ENCODE results near the gene IFRD1. TPM values are rescaled to one million over a fixed set of nuclear protein-coding genes. Genes with fewer than 3 reads are reported as not detected.

IFRD1 gene
- total RNA-seq, 1 donor from 2014 or later = 72.8 TPM

- H3K27ac Mint-ChIP-seq = no peak overlapping the region
- peaks cover 2% of the 10 kb centered on the region for H3K9me3 Mint-ChIP-seq
- no peak for DNase-seq
- intact Hi-C loops (cut with micrococcal nuclease) = no loop called here
- peaks cover 20% of the 10 kb centered on the region for H3K4me1 Mint-ChIP-seq
- no peak overlapping the region for H3K4me3 Mint-ChIP-seq
- no peaks in the 10 kb centered on the region for H3K36me3 Mint-ChIP-seq (ENCODE audit: low read depth)
- H3K27me3 Mint-ChIP-seq = no peaks in the 10 kb centered on the region
Measured at GRCh38 chr7:112423987-112424386, 26.3 kb upstream of the IFRD1 start.

- intact Hi-C loops (cut with micrococcal nuclease) = no loop called here
- no peaks in the 10 kb centered on the region for H3K9me3 Mint-ChIP-seq
- no peaks in the 10 kb centered on the region for H3K36me3 Mint-ChIP-seq (ENCODE audit: low read depth)
- no peaks in the 10 kb centered on the region for H3K27me3 Mint-ChIP-seq
- no peak overlapping the region for H3K27ac Mint-ChIP-seq
- no peak overlapping the region for H3K4me3 Mint-ChIP-seq
- H3K4me1 Mint-ChIP-seq = peaks cover 7% of the 10 kb centered on the region
- DNase-seq = no peak
Measured at GRCh38 chr7:112427984-112428383, 22.3 kb upstream of the IFRD1 start.

GRCh38 chr7:112428715-112429114 is 21.5 kb upstream of the IFRD1 start:
- no peak for DNase-seq
- peaks cover under 1% of the 10 kb centered on the region for H3K4me1 Mint-ChIP-seq
- intact Hi-C loops (cut with micrococcal nuclease) = no loop called here
- no peaks in the 10 kb centered on the region for H3K9me3 Mint-ChIP-seq
- H3K27ac Mint-ChIP-seq = no peak overlapping the region
- no peaks in the 10 kb centered on the region for H3K36me3 Mint-ChIP-seq (ENCODE audit: low read depth)
- H3K27me3 Mint-ChIP-seq = no peaks in the 10 kb centered on the region
- no peak overlapping the region for H3K4me3 Mint-ChIP-seq

- Mint-ChIP-seq H3K27ac (no peak overlapping the region), H3K27me3 (peaks cover 5% of the 10 kb centered on the region), H3K36me3 (ENCODE audit: low read depth) (no peaks in the 10 kb centered on the region), H3K9me3 (no peaks in the 10 kb centered on the region), H3K4me3 (no peak overlapping the region), H3K4me1 (no peaks in the 10 kb centered on the region)
- DNase-seq = no peak
- intact Hi-C loops (cut with micrococcal nuclease) = no loop called here
Measured at GRCh38 chr7:112430649-112431048, 19.6 kb upstream of the IFRD1 start.

- intact Hi-C loops (cut with micrococcal nuclease) = no loop called here
Measured at GRCh38 chr7:112431803-112432202, 18.5 kb upstream of the IFRD1 start.

GRCh38 chr7:112433289-112433688 is 17.0 kb upstream of the IFRD1 start:
- no peak overlapping the region for H3K27ac Mint-ChIP-seq
- intact Hi-C loops (cut with micrococcal nuclease) = no loop called here

More at GRCh38 chr7:112431803-112432202, 18.5 kb upstream of the IFRD1 start:
- peaks cover 5% of the 10 kb centered on the region for H3K27me3 Mint-ChIP-seq
- H3K36me3 Mint-ChIP-seq (ENCODE audit: low read depth) = no peaks in the 10 kb centered on the region
- no peaks in the 10 kb centered on the region for H3K9me3 Mint-ChIP-seq
- no peak for DNase-seq
- no peak overlapping the region for H3K4me3 Mint-ChIP-seq
- no peak overlapping the region for H3K27ac Mint-ChIP-seq
- no peaks in the 10 kb centered on the region for H3K4me1 Mint-ChIP-seq

GRCh38 chr7:112437072-112437471 is 13.2 kb upstream of the IFRD1 start:
- Mint-ChIP-seq H3K36me3 (ENCODE audit: low read depth) (no peaks in the 10 kb centered on the region), H3K9me3 (no peaks in the 10 kb centered on the region)

More at GRCh38 chr7:112433289-112433688, 17.0 kb upstream of the IFRD1 start:
- Mint-ChIP-seq H3K36me3 (ENCODE audit: low read depth) (no peaks in the 10 kb centered on the region), H3K9me3 (no peaks in the 10 kb centered on the region), H3K4me3 (no peak overlapping the region), H3K27me3 (peaks cover 13% of the 10 kb centered on the region), H3K4me1 (no peaks in the 10 kb centered on the region)
- no peak for DNase-seq

GRCh38 chr7:112439476-112439875 is 10.8 kb upstream of the IFRD1 start:
- Mint-ChIP-seq H3K36me3 (ENCODE audit: low read depth) (no peaks in the 10 kb centered on the region), H3K27me3 (peaks cover 21% of the 10 kb centered on the region), H3K4me1 (peaks cover 4% of the 10 kb centered on the region), H3K27ac (no peak overlapping the region), H3K4me3 (no peak overlapping the region), H3K9me3 (no peaks in the 10 kb centered on the region)
- intact Hi-C loops (cut with micrococcal nuclease) = no loop called here
- no peak for DNase-seq

More at GRCh38 chr7:112437072-112437471, 13.2 kb upstream of the IFRD1 start:
- DNase-seq = no peak
- peaks cover 18% of the 10 kb centered on the region for H3K27me3 Mint-ChIP-seq
- intact Hi-C loops (cut with micrococcal nuclease) = no loop called here
- no peak overlapping the region for H3K4me3 Mint-ChIP-seq
- no peaks in the 10 kb centered on the region for H3K4me1 Mint-ChIP-seq
- H3K27ac Mint-ChIP-seq = no peak overlapping the region

GRCh38 chr7:112442210-112442609 is 8.1 kb upstream of the IFRD1 start:
- H3K27me3 Mint-ChIP-seq = peaks cover 17% of the 10 kb centered on the region
- DNase-seq = no peak
- intact Hi-C loops (cut with micrococcal nuclease) = no loop called here
- no peaks in the 10 kb centered on the region for H3K9me3 Mint-ChIP-seq
- H3K36me3 Mint-ChIP-seq (ENCODE audit: low read depth) = no peaks in the 10 kb centered on the region
- no peak overlapping the region for H3K4me3 Mint-ChIP-seq
- H3K4me1 Mint-ChIP-seq = peaks cover 11% of the 10 kb centered on the region
- H3K27ac Mint-ChIP-seq = no peak overlapping the region

GRCh38 chr7:112444505-112444904 is 5.8 kb upstream of the IFRD1 start:
- no peaks in the 10 kb centered on the region for H3K36me3 Mint-ChIP-seq (ENCODE audit: low read depth)

GRCh38 chr7:112446431-112446830 is 3.8 kb upstream of the IFRD1 start:
- H3K4me3 Mint-ChIP-seq = peak overlapping the region; percentile 24
- DNase-seq = no peak
- intact Hi-C loops (cut with micrococcal nuclease) = no loop called here
- H3K27me3 Mint-ChIP-seq = peaks cover 3% of the 10 kb centered on the region
- no peaks in the 10 kb centered on the region for H3K9me3 Mint-ChIP-seq
- peak overlapping the region; percentile 38 for H3K27ac Mint-ChIP-seq
- H3K36me3 Mint-ChIP-seq (ENCODE audit: low read depth) = no peaks in the 10 kb centered on the region
- peaks cover 33% of the 10 kb centered on the region for H3K4me1 Mint-ChIP-seq

More at GRCh38 chr7:112444505-112444904, 5.8 kb upstream of the IFRD1 start:
- no peak overlapping the region for H3K27ac Mint-ChIP-seq
- peaks cover 3% of the 10 kb centered on the region for H3K27me3 Mint-ChIP-seq
- H3K9me3 Mint-ChIP-seq = no peaks in the 10 kb centered on the region
- H3K4me1 Mint-ChIP-seq = peaks cover 24% of the 10 kb centered on the region
- no peak overlapping the region for H3K4me3 Mint-ChIP-seq
- intact Hi-C loops (cut with micrococcal nuclease) = no loop called here
- DNase-seq = no peak

GRCh38 chr7:112447406-112447805 is 2.9 kb upstream of the IFRD1 start:
- no peak overlapping the region for H3K27ac Mint-ChIP-seq
- H3K4me3 Mint-ChIP-seq = no peak overlapping the region
- no peaks in the 10 kb centered on the region for H3K27me3 Mint-ChIP-seq
- H3K4me1 Mint-ChIP-seq = peaks cover 40% of the 10 kb centered on the region
- H3K9me3 Mint-ChIP-seq = no peaks in the 10 kb centered on the region
- no peak for DNase-seq
- intact Hi-C loops (cut with micrococcal nuclease) = no loop called here
- H3K36me3 Mint-ChIP-seq (ENCODE audit: low read depth) = peaks cover 5% of the 10 kb centered on the region

GRCh38 chr7:112448381-112448780 is 1.9 kb upstream of the IFRD1 start:
- DNase-seq = no peak
- Mint-ChIP-seq H3K4me3 (peak overlapping the region; percentile 99), H3K36me3 (ENCODE audit: low read depth) (peaks cover 10% of the 10 kb centered on the region), H3K27ac (peak overlapping the region; percentile 99), H3K4me1 (peaks cover 47% of the 10 kb centered on the region), H3K9me3 (no peaks in the 10 kb centered on the region), H3K27me3 (no peaks in the 10 kb centered on the region)
- intact Hi-C loops (cut with micrococcal nuclease) = no loop called here

GRCh38 chr7:112448891-112449290 is 1.4 kb upstream of the IFRD1 start:
- peaks cover 46% of the 10 kb centered on the region for H3K4me1 Mint-ChIP-seq
- peak overlapping the region; percentile 99 for H3K27ac Mint-ChIP-seq
- H3K36me3 Mint-ChIP-seq (ENCODE audit: low read depth) = peaks cover 10% of the 10 kb centered on the region
- no peaks in the 10 kb centered on the region for H3K27me3 Mint-ChIP-seq
- no peaks in the 10 kb centered on the region for H3K9me3 Mint-ChIP-seq
- H3K4me3 Mint-ChIP-seq = peak overlapping the region; percentile 99
- DNase-seq = no peak
- intact Hi-C loops (cut with micrococcal nuclease) = no loop called here

- H3K4me1 Mint-ChIP-seq = peaks cover 44% of the 10 kb centered on the region
Measured at GRCh38 chr7:112449353-112449752, 907 bp upstream of the IFRD1 start.

More at GRCh38 chr7:112449353-112449752, 907 bp upstream of the IFRD1 start:
- Mint-ChIP-seq H3K9me3 (no peaks in the 10 kb centered on the region), H3K27ac (peak overlapping the region; percentile 99), H3K4me3 (peak overlapping the region; percentile 99), H3K27me3 (no peaks in the 10 kb centered on the region), H3K36me3 (ENCODE audit: low read depth) (peaks cover 10% of the 10 kb centered on the region)
- DNase-seq = peak; percentile 73
- intact Hi-C loops (cut with micrococcal nuclease) = no loop called here
